ENCODE data around the gene TTI1. TPM values are rescaled to one million over a fixed set of nuclear protein-coding genes. Genes with fewer than 3 reads are reported as not detected.

The TTI1 gene
- total RNA-seq, 1 donor = 14.3 TPM

- Histone ChIP-seq H3K9me3 (ENCODE audit: low read depth, low read length) (no peaks in the 10 kb centered on the region), H3K4me1 (ENCODE audit: insufficient read depth, low read length) (no peaks in the 10 kb centered on the region), H3K27me3 (ENCODE audit: insufficient read depth, low read length) (no peaks in the 10 kb centered on the region), H3K4me3 (ENCODE audit: low read length) (no peak overlapping the region)
Observed at GRCh38 chr20:37956107-37956585, 77.1 kb downstream of the TTI1 start.

- no peak overlapping the region for H3K4me3 ChIP-seq (ENCODE audit: low read length)
- no peaks in the 10 kb centered on the region for H3K4me1 ChIP-seq (ENCODE audit: insufficient read depth, low read length)
- H3K27me3 ChIP-seq (ENCODE audit: insufficient read depth, low read length) = no peaks in the 10 kb centered on the region
- H3K9me3 ChIP-seq (ENCODE audit: low read depth, low read length) = no peaks in the 10 kb centered on the region
Observed at GRCh38 chr20:37955511-37955910, 77.7 kb downstream of the TTI1 start.

GRCh38 chr20:37954626-37955025 lies 78.6 kb downstream of the TTI1 start:
- H3K9me3 ChIP-seq (ENCODE audit: low read depth, low read length) = no peaks in the 10 kb centered on the region
- H3K4me1 ChIP-seq (ENCODE audit: insufficient read depth, low read length) = no peaks in the 10 kb centered on the region
- H3K4me3 ChIP-seq (ENCODE audit: low read length) = no peak overlapping the region
- no peaks in the 10 kb centered on the region for H3K27me3 ChIP-seq (ENCODE audit: insufficient read depth, low read length)

- Histone ChIP-seq H3K4me3 (ENCODE audit: low read length) (no peak overlapping the region), H3K4me1 (ENCODE audit: insufficient read depth, low read length) (no peaks in the 10 kb centered on the region), H3K27me3 (ENCODE audit: insufficient read depth, low read length) (no peaks in the 10 kb centered on the region), H3K9me3 (ENCODE audit: low read depth, low read length) (no peaks in the 10 kb centered on the region)
Observed at GRCh38 chr20:37954190-37954589, 79.1 kb downstream of the TTI1 start.

- Histone ChIP-seq H3K4me1 (ENCODE audit: insufficient read depth, low read length) (no peaks in the 10 kb centered on the region), H3K4me3 (ENCODE audit: low read length) (no peak overlapping the region), H3K27me3 (ENCODE audit: insufficient read depth, low read length) (no peaks in the 10 kb centered on the region), H3K9me3 (ENCODE audit: low read depth, low read length) (no peaks in the 10 kb centered on the region)
Observed at GRCh38 chr20:37948956-37949355, 84.3 kb downstream of the TTI1 start.

- Histone ChIP-seq H3K4me1 (ENCODE audit: insufficient read depth, low read length) (no peaks in the 10 kb centered on the region), H3K9me3 (ENCODE audit: low read depth, low read length) (no peaks in the 10 kb centered on the region), H3K27me3 (ENCODE audit: insufficient read depth, low read length) (no peaks in the 10 kb centered on the region), H3K4me3 (ENCODE audit: low read length) (no peak overlapping the region)
Observed at GRCh38 chr20:37947943-37948342, 85.3 kb downstream of the TTI1 start.

GRCh38 chr20:37946946-37947345 lies 86.3 kb downstream of the TTI1 start:
- H3K4me3 ChIP-seq (ENCODE audit: low read length) = no peak overlapping the region
- no peaks in the 10 kb centered on the region for H3K4me1 ChIP-seq (ENCODE audit: insufficient read depth, low read length)
- no peaks in the 10 kb centered on the region for H3K9me3 ChIP-seq (ENCODE audit: low read depth, low read length)
- H3K27me3 ChIP-seq (ENCODE audit: insufficient read depth, low read length) = no peaks in the 10 kb centered on the region

GRCh38 chr20:37945091-37945547 lies 88.1 kb downstream of the TTI1 start:
- no peaks in the 10 kb centered on the region for H3K4me1 ChIP-seq (ENCODE audit: insufficient read depth, low read length)
- H3K9me3 ChIP-seq (ENCODE audit: low read depth, low read length) = no peaks in the 10 kb centered on the region
- H3K27me3 ChIP-seq (ENCODE audit: insufficient read depth, low read length) = no peaks in the 10 kb centered on the region
- H3K4me3 ChIP-seq (ENCODE audit: low read length) = no peak overlapping the region

GRCh38 chr20:37944456-37944981 lies 88.7 kb downstream of the TTI1 start:
- Histone ChIP-seq H3K4me1 (ENCODE audit: insufficient read depth, low read length) (no peaks in the 10 kb centered on the region), H3K9me3 (ENCODE audit: low read depth, low read length) (no peaks in the 10 kb centered on the region), H3K4me3 (ENCODE audit: low read length) (no peak overlapping the region)

GRCh38 chr20:37943501-37944455 lies 89.5 kb downstream of the TTI1 start:
- Histone ChIP-seq H3K27me3 (ENCODE audit: insufficient read depth, low read length) (no peaks in the 10 kb centered on the region), H3K4me1 (ENCODE audit: insufficient read depth, low read length) (no peaks in the 10 kb centered on the region), H3K4me3 (ENCODE audit: low read length) (no peak overlapping the region), H3K9me3 (ENCODE audit: low read depth, low read length) (no peaks in the 10 kb centered on the region)

More at GRCh38 chr20:37944456-37944981, 88.7 kb downstream of the TTI1 start:
- no peaks in the 10 kb centered on the region for H3K27me3 ChIP-seq (ENCODE audit: insufficient read depth, low read length)

GRCh38 chr20:37943033-37943432 lies 90.2 kb downstream of the TTI1 start:
- Histone ChIP-seq H3K4me3 (ENCODE audit: low read length) (no peak overlapping the region), H3K27me3 (ENCODE audit: insufficient read depth, low read length) (no peaks in the 10 kb centered on the region), H3K4me1 (ENCODE audit: insufficient read depth, low read length) (no peaks in the 10 kb centered on the region), H3K9me3 (ENCODE audit: low read depth, low read length) (no peaks in the 10 kb centered on the region)

- Histone ChIP-seq H3K4me1 (ENCODE audit: insufficient read depth, low read length) (no peaks in the 10 kb centered on the region), H3K4me3 (ENCODE audit: low read length) (no peak overlapping the region), H3K27me3 (ENCODE audit: insufficient read depth, low read length) (no peaks in the 10 kb centered on the region), H3K9me3 (ENCODE audit: low read depth, low read length) (no peaks in the 10 kb centered on the region)
Observed at GRCh38 chr20:37941992-37942391, 91.3 kb downstream of the TTI1 start.

GRCh38 chr20:37941332-37941731 lies 91.9 kb downstream of the TTI1 start:
- Histone ChIP-seq H3K4me3 (ENCODE audit: low read length) (no peak overlapping the region), H3K27me3 (ENCODE audit: insufficient read depth, low read length) (no peaks in the 10 kb centered on the region), H3K9me3 (ENCODE audit: low read depth, low read length) (no peaks in the 10 kb centered on the region), H3K4me1 (ENCODE audit: insufficient read depth, low read length) (no peaks in the 10 kb centered on the region)

GRCh38 chr20:37940858-37941257 lies 92.4 kb downstream of the TTI1 start:
- Histone ChIP-seq H3K4me3 (ENCODE audit: low read length) (no peak overlapping the region), H3K4me1 (ENCODE audit: insufficient read depth, low read length) (no peaks in the 10 kb centered on the region), H3K27me3 (ENCODE audit: insufficient read depth, low read length) (no peaks in the 10 kb centered on the region), H3K9me3 (ENCODE audit: low read depth, low read length) (no peaks in the 10 kb centered on the region)

GRCh38 chr20:37939701-37940560 lies 93.3 kb downstream of the TTI1 start:
- H3K27me3 ChIP-seq (ENCODE audit: insufficient read depth, low read length) = no peaks in the 10 kb centered on the region
- H3K4me3 ChIP-seq (ENCODE audit: low read length) = no peak overlapping the region
- H3K9me3 ChIP-seq (ENCODE audit: low read depth, low read length) = no peaks in the 10 kb centered on the region
- no peaks in the 10 kb centered on the region for H3K4me1 ChIP-seq (ENCODE audit: insufficient read depth, low read length)

All from mononuclear cell (primary cell).